H1 (cell line): ENCODE data around the gene FLNC.

Source experiments
- CEBPB ChIP-seq: IDR thresholded peaks from 2 replicates; pipeline ENCODE4 v1.6.1; 2012; ENCODE audit warnings: low read depth, low read length
- CTCF ChIP-seq, 3 experiments: IDR thresholded peaks; 1 replicate in 2 of 3; 2 replicates in 1 of 3; pipeline versions ENCODE4 v1.5.1 to v1.6.1; 2011; ENCODE audit warnings: low read length in 3 of 3, mild to moderate bottlenecking in 3 of 3, inconsistent platforms in 2 of 3, low read depth in 1 of 3, moderate library complexity in 1 of 3; ENCODE audit not compliant: insufficient read depth in 1 of 3; ENCODE audit errors: control extremely low read depth in 1 of 3
- EGR1 ChIP-seq: IDR thresholded peaks from 2 replicates; pipeline ENCODE4 v1.6.1; 2011; ENCODE audit warnings: low read depth, low read length, borderline replicate concordance
- EP300 ChIP-seq, 2 experiments: IDR thresholded peaks; 1 replicate in 1 of 2; 2 replicates in 1 of 2; pipeline ENCODE4 v1.6.1; 2011 to 2012; ENCODE audit warnings: low read depth in 2 of 2, low read length in 2 of 2, mild to moderate bottlenecking in 2 of 2, borderline replicate concordance in 1 of 2, inconsistent platforms in 1 of 2, moderate library complexity in 1 of 2
- KDM1A ChIP-seq: fragments of 200-600, 300-600 bp; sonication (generic); IDR thresholded peaks from 2 replicates; pipeline ENCODE4 v1.7.1; 2016; ENCODE audit warnings: mild to moderate bottlenecking, low read length, borderline replicate concordance
- KDM5A ChIP-seq: fragments of 200-600 bp; IDR thresholded peaks from 2 replicates; pipeline ENCODE4 v1.7.1; 2012; ENCODE audit warnings: mild to moderate bottlenecking, low read length, inconsistent platforms, mixed read lengths
- POLR2AphosphoS5 ChIP-seq: IDR thresholded peaks from 2 replicates; pipeline ENCODE4 v1.6.1; 2011; ENCODE audit warnings: low read depth, low read length
- RNF2 ChIP-seq: fragments of 200-900, 300-1000 bp; sonication (generic); IDR thresholded peaks from 2 replicates; pipeline ENCODE4 v1.7.1; 2016; ENCODE audit warnings: borderline replicate concordance, low read depth, mild to moderate bottlenecking, antibody characterized with exemption, low read length; ENCODE audit not compliant: poor library complexity, severe bottlenecking; ENCODE audit errors: missing control alignments
- SP2 ChIP-seq: IDR thresholded peaks from 2 replicates; pipeline ENCODE4 v1.6.1; 2012; ENCODE audit warnings: mild to moderate bottlenecking, low read length, inconsistent platforms
- SUZ12 ChIP-seq: fragments of 200-600 bp; sonication (generic); IDR thresholded peaks from 2 replicates; pipeline ENCODE4 v1.6.1; 2012; ENCODE audit warnings: mild to moderate bottlenecking, inconsistent platforms, low read length, moderate library complexity, mixed read lengths
- TAF1 ChIP-seq: IDR thresholded peaks from 2 replicates; pipeline ENCODE4 v1.6.1; 2011; ENCODE audit warnings: mild to moderate bottlenecking, low read depth, low read length
- TCF12 ChIP-seq: IDR thresholded peaks from 2 replicates; pipeline ENCODE4 v1.6.1; 2011; ENCODE audit warnings: low read depth, mild to moderate bottlenecking, low read length
- TF ChIP-seq, protein P1 (sequence below): IDR thresholded peaks from 2 replicates; pipeline ENCODE4 v1.6.1; 2012; ENCODE audit warnings: inconsistent platforms

GRCh38 chr7:128860158-128861073 is 30.2 kb downstream of the FLNC start:
- peak in 2 of 3 experiments; percentile 46 to 49; a peak in 3 of 4 replicates for TF ChIP-seq CTCF (IDR thresholded peaks at IDR 0.05; ENCODE audit: control extremely low read depth in 1 of 3, insufficient read depth in 1 of 3, low read depth in 1 of 3, low read length in 3 of 3)
- TF ChIP-seq TCF12: no peak
- TF ChIP-seq RNF2: no peak
- no peak for TF ChIP-seq POLR2AphosphoS5
- TF ChIP-seq EP300 (IDR thresholded peaks at IDR 0.05; ENCODE audit: borderline replicate concordance in 1 of 2, low read depth in 2 of 2, low read length in 2 of 2): no peak
- TF ChIP-seq SUZ12: no peak
- no peak for TF ChIP-seq CEBPB
- TF ChIP-seq KDM5A: no peak
- no peak for TF ChIP-seq TAF1
- no peak for TF ChIP-seq KDM1A
- no peak for TF ChIP-seq EGR1
- no peak for TF ChIP-seq SP2
- TF ChIP-seq, protein P1, sequence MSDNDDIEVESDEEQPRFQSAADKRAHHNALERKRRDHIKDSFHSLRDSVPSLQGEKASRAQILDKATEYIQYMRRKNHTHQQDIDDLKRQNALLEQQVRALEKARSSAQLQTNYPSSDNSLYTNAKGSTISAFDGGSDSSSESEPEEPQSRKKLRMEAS: no peak
